Measurements from ENCODE around the gene OR5AL1.

GRCh38 chr11:56453521-56453920, 41.0 kb downstream of the OR5AL1 start:
- TF ChIP-seq POLR2A (IDR thresholded peaks at IDR 0.05) = no peak
- TF ChIP-seq, protein P1, sequence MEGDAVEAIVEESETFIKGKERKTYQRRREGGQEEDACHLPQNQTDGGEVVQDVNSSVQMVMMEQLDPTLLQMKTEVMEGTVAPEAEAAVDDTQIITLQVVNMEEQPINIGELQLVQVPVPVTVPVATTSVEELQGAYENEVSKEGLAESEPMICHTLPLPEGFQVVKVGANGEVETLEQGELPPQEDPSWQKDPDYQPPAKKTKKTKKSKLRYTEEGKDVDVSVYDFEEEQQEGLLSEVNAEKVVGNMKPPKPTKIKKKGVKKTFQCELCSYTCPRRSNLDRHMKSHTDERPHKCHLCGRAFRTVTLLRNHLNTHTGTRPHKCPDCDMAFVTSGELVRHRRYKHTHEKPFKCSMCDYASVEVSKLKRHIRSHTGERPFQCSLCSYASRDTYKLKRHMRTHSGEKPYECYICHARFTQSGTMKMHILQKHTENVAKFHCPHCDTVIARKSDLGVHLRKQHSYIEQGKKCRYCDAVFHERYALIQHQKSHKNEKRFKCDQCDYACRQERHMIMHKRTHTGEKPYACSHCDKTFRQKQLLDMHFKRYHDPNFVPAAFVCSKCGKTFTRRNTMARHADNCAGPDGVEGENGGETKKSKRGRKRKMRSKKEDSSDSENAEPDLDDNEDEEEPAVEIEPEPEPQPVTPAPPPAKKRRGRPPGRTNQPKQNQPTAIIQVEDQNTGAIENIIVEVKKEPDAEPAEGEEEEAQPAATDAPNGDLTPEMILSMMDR (IDR thresholded peaks at IDR 0.05) = no peak
